Hepatocyte (in vitro differentiated cells): ENCODE results near the gene FNDC1. TPM values are rescaled to one million over a fixed set of nuclear protein-coding genes. Genes with fewer than 3 reads are reported as not detected.

Experiments used
- DNase-seq: peaks from one replicate; pipeline ENCODE4 v3.0.0-alpha.2; 2016; ENCODE audit warnings: low spot score
- H2AFZ ChIP-seq: fragments of 200-600 bp; sonication (generic); 2 replicates; pipeline ENCODE4 v1.6.0; 2016; ENCODE audit warnings: antibody characterized with exemption, mild to moderate bottlenecking
- H3K27ac ChIP-seq: fragments of 200-600 bp; sonication (generic); 2 replicates; pipeline ENCODE4 v1.5.1; 2016; ENCODE audit warnings: mild to moderate bottlenecking
- H3K27me3 ChIP-seq: fragments of 200-600 bp; sonication (generic); 2 replicates; pipeline ENCODE4 v1.6.1; 2016
- H3K36me3 ChIP-seq: fragments of 200-600 bp; sonication (generic); replicated peaks from 2 replicates; pipeline ENCODE4 v1.5.1; 2016; ENCODE audit warnings: low read depth; ENCODE audit not compliant: insufficient read depth
- H3K4me1 ChIP-seq: fragments of 200-600 bp; sonication (generic); 2 replicates; pipeline ENCODE4 v1.5.1; 2016; ENCODE audit warnings: mild to moderate bottlenecking, moderate library complexity; ENCODE audit not compliant: insufficient read depth
- H3K4me2 ChIP-seq: fragments of 200-600 bp; sonication (generic); 2 replicates; pipeline ENCODE4 v1.6.0; 2016
- H3K4me3 ChIP-seq: fragments of 200-600 bp; sonication (generic); 2 replicates; pipeline ENCODE4 v1.5.1; 2016; ENCODE audit warnings: mild to moderate bottlenecking
- H3K79me2 ChIP-seq: fragments of 200-600 bp; sonication (generic); 2 replicates; pipeline ENCODE4 v1.6.0; 2017; ENCODE audit warnings: mild to moderate bottlenecking
- H3K9me2 ChIP-seq: fragments of 200-600 bp; sonication (generic); replicated peaks from 2 replicates; pipeline ENCODE4 v1.6.0; 2017; ENCODE audit warnings: mild to moderate bottlenecking; ENCODE audit not compliant: insufficient read depth
- H3K9me3 ChIP-seq: fragments of 200-600 bp; sonication (generic); 2 replicates; pipeline ENCODE4 v1.5.1; 2016; ENCODE audit warnings: low read depth, mild to moderate bottlenecking
- H4K20me1 ChIP-seq: fragments of 200-600 bp; sonication (generic); 2 replicates; pipeline ENCODE4 v1.6.0; 2016; ENCODE audit warnings: mild to moderate bottlenecking; ENCODE audit not compliant: insufficient read depth, poor library complexity, severe bottlenecking
- EZH2 ChIP-seq: fragments of 200-600 bp; sonication (generic); IDR thresholded peaks from 2 replicates; pipeline ENCODE4 v1.6.1; 2016; ENCODE audit warnings: antibody characterized with exemption, mild to moderate bottlenecking, borderline replicate concordance
- EZH2phosphoT487 ChIP-seq: fragments of 200-600 bp; sonication (generic); IDR thresholded peaks from one replicate; pipeline ENCODE4 v1.6.1; 2018; ENCODE audit warnings: antibody characterized with exemption, mild to moderate bottlenecking, low read depth, moderate library complexity; ENCODE audit not compliant: unreplicated experiment, severe bottlenecking
- WGBS: methylation state at CpG from one replicate; pipeline ENCODE4 v1.1.6; 2016; ENCODE audit warnings: low lambda C conversion rate; ENCODE audit errors: missing lambda C conversion rate; 5-methylcytosine and 5-hydroxymethylcytosine counted together
- polyA plus RNA-seq: library from polyadenylated mRNA; unstranded; fragments of >200 nt; fragmentation: Nextera tagmentation; extraction: Ambion mirVana; gene quantifications from 2 replicates; pipeline ENCODE4 v1.2.1, GENCODE V29; 2016
- total RNA-seq: library from RNA; depleted of rRNA; stranded (reverse); fragments of >200 nt; gene quantifications from 2 replicates; pipeline ENCODE4 v1.2.3, GENCODE V29; 2014
- TF ChIP-seq, protein P1 (sequence below): fragments of 200-600 bp; sonication (generic); IDR thresholded peaks from 2 replicates; pipeline ENCODE4 v1.5.1; 2016; ENCODE audit warnings: antibody characterized with exemption, mild to moderate bottlenecking; ENCODE audit not compliant: poor library complexity

Gene FNDC1
- total and polyA plus RNA-seq, 2 experiments from 2014 or later: 1.3 to 1.7 TPM

DNA sequence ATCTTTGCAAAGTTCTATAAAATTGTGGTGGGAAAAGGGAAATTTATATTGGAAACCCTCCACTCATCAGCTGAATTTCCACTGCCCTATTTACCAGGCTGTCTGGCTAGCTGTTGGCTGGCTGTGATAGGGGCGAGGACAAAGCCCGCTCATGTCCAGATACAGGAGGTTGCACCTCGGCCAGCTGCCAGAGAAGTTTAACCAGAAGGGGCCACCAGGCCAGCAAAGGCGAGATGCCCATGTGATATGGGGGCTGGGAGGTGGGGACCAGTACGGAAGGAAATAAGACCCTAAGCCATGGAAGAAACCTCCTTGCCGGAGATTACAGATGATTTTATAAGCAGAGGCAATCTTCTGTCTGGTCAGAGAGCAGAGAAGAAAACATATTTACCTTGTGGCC is 143.8 kb downstream of the FNDC1 start:
- no peaks in the 10 kb centered on the region for H3K4me1 ChIP-seq
- H3K27me3 ChIP-seq: no peaks in the 10 kb centered on the region
- TF ChIP-seq, protein P1, sequence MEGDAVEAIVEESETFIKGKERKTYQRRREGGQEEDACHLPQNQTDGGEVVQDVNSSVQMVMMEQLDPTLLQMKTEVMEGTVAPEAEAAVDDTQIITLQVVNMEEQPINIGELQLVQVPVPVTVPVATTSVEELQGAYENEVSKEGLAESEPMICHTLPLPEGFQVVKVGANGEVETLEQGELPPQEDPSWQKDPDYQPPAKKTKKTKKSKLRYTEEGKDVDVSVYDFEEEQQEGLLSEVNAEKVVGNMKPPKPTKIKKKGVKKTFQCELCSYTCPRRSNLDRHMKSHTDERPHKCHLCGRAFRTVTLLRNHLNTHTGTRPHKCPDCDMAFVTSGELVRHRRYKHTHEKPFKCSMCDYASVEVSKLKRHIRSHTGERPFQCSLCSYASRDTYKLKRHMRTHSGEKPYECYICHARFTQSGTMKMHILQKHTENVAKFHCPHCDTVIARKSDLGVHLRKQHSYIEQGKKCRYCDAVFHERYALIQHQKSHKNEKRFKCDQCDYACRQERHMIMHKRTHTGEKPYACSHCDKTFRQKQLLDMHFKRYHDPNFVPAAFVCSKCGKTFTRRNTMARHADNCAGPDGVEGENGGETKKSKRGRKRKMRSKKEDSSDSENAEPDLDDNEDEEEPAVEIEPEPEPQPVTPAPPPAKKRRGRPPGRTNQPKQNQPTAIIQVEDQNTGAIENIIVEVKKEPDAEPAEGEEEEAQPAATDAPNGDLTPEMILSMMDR: no peak
- TF ChIP-seq EZH2 (no peak), EZH2phosphoT487 (no peak)
- no peak overlapping the region for H3K4me3 ChIP-seq
- H3K9me2 ChIP-seq: no peaks in the 10 kb centered on the region
- H2AFZ ChIP-seq: no peak overlapping the region
- H3K9me3 ChIP-seq: no peaks in the 10 kb centered on the region
- no peak for DNase-seq
- no peaks in the 10 kb centered on the region for H3K36me3 ChIP-seq
- H4K20me1 ChIP-seq: no peaks in the 10 kb centered on the region
- H3K4me2 ChIP-seq: no peak overlapping the region
- no peaks in the 10 kb centered on the region for H3K79me2 ChIP-seq
- H3K27ac ChIP-seq: no peak overlapping the region
- WGBS: 88% methylated on average over 6 of the region's 6 CpGs

DNA sequence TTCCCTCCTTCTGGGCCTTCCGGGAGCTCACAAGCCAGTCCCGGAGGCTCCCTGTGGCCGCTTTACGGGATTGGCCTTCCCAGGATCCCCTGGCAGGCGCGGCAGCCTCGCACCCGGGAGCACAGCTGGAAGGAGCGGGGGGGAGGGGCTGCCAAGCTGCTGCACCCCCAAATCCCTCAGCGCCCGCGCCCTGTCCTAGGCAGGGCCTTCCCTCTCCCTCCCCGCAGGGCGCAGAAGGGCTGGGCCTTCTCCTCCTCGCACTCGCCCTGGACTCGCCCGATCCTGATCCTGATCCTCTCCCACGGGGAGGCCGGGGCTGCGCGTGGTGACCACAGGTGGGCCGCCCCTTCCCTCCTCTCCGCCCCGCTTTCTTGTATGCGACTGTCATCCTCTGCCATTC is 146.4 kb downstream of the FNDC1 start:
- no peaks in the 10 kb centered on the region for H3K9me2 ChIP-seq
- TF ChIP-seq EZH2phosphoT487: no peak
- TF ChIP-seq, protein P1: no peak
- TF ChIP-seq EZH2: no peak
- H3K4me2 ChIP-seq: no peak overlapping the region
- H3K27me3 ChIP-seq: peaks cover 5% of the 10 kb centered on the region
- no peak overlapping the region for H2AFZ ChIP-seq
- H3K27ac ChIP-seq: no peak overlapping the region
- 97% methylated on average over 19 of the region's 26 CpGs for WGBS
- H3K36me3 ChIP-seq: no peaks in the 10 kb centered on the region
- H3K9me3 ChIP-seq: no peaks in the 10 kb centered on the region
- H3K4me1 ChIP-seq: no peaks in the 10 kb centered on the region
- no peaks in the 10 kb centered on the region for H3K79me2 ChIP-seq
- no peak overlapping the region for H3K4me3 ChIP-seq
- DNase-seq: no peak
- H4K20me1 ChIP-seq: no peaks in the 10 kb centered on the region

DNA sequence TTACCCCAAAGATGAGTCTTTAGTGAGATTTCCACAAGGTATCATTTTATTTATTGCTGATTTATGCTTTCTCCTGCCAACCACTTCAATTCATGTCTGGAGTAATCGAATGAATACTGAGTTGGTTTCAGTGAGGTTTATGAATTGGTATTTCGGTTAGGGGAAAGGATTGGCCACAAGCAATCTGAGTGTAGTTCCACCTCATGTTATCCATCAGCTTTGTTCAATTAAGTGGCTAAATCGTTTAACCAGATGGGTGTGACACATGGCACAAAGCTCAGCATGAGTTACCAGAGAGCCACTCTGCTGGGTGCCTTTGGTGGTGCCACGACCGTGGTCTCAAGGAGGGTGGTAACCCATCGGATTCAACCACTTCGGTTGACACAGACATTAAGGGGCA is 148.2 kb downstream of the FNDC1 start:
- H3K27me3 ChIP-seq: peaks cover 5% of the 10 kb centered on the region
- no peak for DNase-seq
- H3K36me3 ChIP-seq: no peaks in the 10 kb centered on the region
- H3K9me2 ChIP-seq: no peaks in the 10 kb centered on the region
- H3K4me2 ChIP-seq: no peak overlapping the region
- WGBS: 89% methylated on average over 7 of the region's 7 CpGs
- H4K20me1 ChIP-seq: no peaks in the 10 kb centered on the region
- no peak overlapping the region for H2AFZ ChIP-seq
- TF ChIP-seq EZH2phosphoT487 (no peak), EZH2 (no peak)
- TF ChIP-seq, protein P1: no peak
- H3K4me3 ChIP-seq: no peak overlapping the region
- no peaks in the 10 kb centered on the region for H3K4me1 ChIP-seq
- no peak overlapping the region for H3K27ac ChIP-seq
- no peaks in the 10 kb centered on the region for H3K79me2 ChIP-seq
- no peaks in the 10 kb centered on the region for H3K9me3 ChIP-seq

DNA sequence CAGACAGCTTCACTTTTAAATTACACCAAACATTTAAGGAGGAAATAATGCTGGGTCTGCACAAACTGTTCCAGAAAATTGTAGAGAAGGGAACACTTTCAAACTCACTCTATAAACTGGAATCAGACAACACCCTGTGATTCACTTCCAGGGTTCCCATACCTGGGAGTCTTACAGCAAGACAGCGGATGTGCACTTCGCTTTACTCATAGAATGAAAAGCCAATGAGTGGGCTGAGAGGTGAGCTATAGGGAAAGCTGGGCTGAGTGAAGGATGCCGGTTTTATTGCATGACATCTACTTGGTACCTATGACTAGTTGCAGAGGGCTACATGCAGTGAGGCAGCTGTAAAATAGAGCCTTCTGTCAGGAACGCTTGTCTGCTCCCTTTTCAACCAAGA is 152.1 kb downstream of the FNDC1 start:
- 91% methylated on average over 4 of the region's 4 CpGs for WGBS
- Histone ChIP-seq H3K27ac (no peak overlapping the region), H2AFZ (no peak overlapping the region), H4K20me1 (no peaks in the 10 kb centered on the region), H3K4me2 (no peak overlapping the region), H3K79me2 (no peaks in the 10 kb centered on the region), H3K4me1 (no peaks in the 10 kb centered on the region), H3K36me3 (no peaks in the 10 kb centered on the region), H3K27me3 (peaks cover 5% of the 10 kb centered on the region), H3K9me3 (no peaks in the 10 kb centered on the region), H3K9me2 (no peaks in the 10 kb centered on the region), H3K4me3 (no peak overlapping the region)
- TF ChIP-seq, protein P1: no peak
- no peak for TF ChIP-seq EZH2
- TF ChIP-seq EZH2phosphoT487: no peak
- no peak for DNase-seq
